Coronary artery (tissue), 2 donors: ENCODE results near the gene CAMKK1.

Experiments used
- DNase-seq: peaks from one replicate; pipeline ENCODE4 v3.0.0-alpha.2; 2017; ENCODE audit warnings: low spot score
- H3K27ac ChIP-seq, 2 donors: fragments of 200-600 bp; sonication (generic); one replicate each; pipeline ENCODE4 v1.5.1; 2016 to 2019
- H3K4me3 ChIP-seq: fragments of 200-600 bp; sonication (generic); 2 replicates; pipeline ENCODE4 v1.5.1; 2016; ENCODE audit warnings: mild to moderate bottlenecking, moderate library complexity
- CTCF ChIP-seq: fragments of 200-600 bp; sonication (generic); IDR thresholded peaks from one replicate; pipeline ENCODE4 v1.5.1; 2019; ENCODE audit warnings: antibody characterized with exemption

CAMKK1 gene

GRCh38 chr17:3877220-3877619 is 15.6 kb downstream of the CAMKK1 start:
- no peak overlapping the region for H3K27ac ChIP-seq
- no peak for TF ChIP-seq CTCF
- no peak for DNase-seq
- no peak overlapping the region for H3K4me3 ChIP-seq

- H3K4me3 ChIP-seq = no peak overlapping the region
- H3K27ac ChIP-seq = no peak overlapping the region
- no peak for TF ChIP-seq CTCF
Observed at GRCh38 chr17:3875317-3875716, 17.5 kb downstream of the CAMKK1 start.

GRCh38 chr17:3873862-3874261 is 19.0 kb downstream of the CAMKK1 start:
- Histone ChIP-seq H3K4me3 (no peak overlapping the region), H3K27ac (no peak overlapping the region)
- DNase-seq = no peak
- TF ChIP-seq CTCF = no peak

More at GRCh38 chr17:3875317-3875716, 17.5 kb downstream of the CAMKK1 start:
- no peak for DNase-seq

GRCh38 chr17:3870871-3871306 is 22.0 kb downstream of the CAMKK1 start:
- no peak for TF ChIP-seq CTCF
- no peak overlapping the region for H3K27ac ChIP-seq
- H3K4me3 ChIP-seq = no peak overlapping the region
- no peak for DNase-seq

- H3K4me3 ChIP-seq = no peak overlapping the region
- H3K27ac ChIP-seq = no peak overlapping the region
- DNase-seq = no peak
- no peak for TF ChIP-seq CTCF
Observed at GRCh38 chr17:3867606-3868005, 25.2 kb downstream of the CAMKK1 start.

- TF ChIP-seq CTCF = no peak
- no peak for DNase-seq
Observed at GRCh38 chr17:3867106-3867505, 25.7 kb downstream of the CAMKK1 start.

GRCh38 chr17:3866276-3866675 is 26.6 kb downstream of the CAMKK1 start:
- no peak for TF ChIP-seq CTCF
- no peak for DNase-seq
- no peak overlapping the region for H3K27ac ChIP-seq

More at GRCh38 chr17:3867106-3867505, 25.7 kb downstream of the CAMKK1 start:
- H3K4me3 ChIP-seq = no peak overlapping the region
- H3K27ac ChIP-seq = no peak overlapping the region

More at GRCh38 chr17:3866276-3866675, 26.6 kb downstream of the CAMKK1 start:
- H3K4me3 ChIP-seq = no peak overlapping the region
